Measurements from ENCODE around the gene COX14.

Gene COX14

DNA sequence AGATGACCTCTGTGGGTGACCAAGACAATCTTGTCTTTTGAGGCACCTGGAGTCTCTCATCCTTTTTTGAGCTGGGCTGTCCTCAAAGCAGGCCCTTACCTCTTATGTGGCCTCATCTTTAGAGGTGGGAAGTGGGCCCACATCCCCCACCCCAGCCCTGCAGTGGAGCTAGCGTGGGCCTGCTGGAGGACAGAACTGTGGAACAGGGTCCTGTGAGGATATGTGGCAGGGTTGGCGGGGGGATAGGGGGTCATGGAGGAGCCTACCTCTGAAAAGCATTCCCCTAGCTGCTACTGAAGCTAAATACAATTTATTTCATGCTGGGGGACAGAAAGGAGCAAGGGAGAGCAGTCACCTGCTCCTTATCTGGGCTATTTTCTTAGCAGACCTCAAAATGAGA is 8.7 kb upstream of the COX14 start:
- Histone ChIP-seq H3K27me3 (ENCODE audit: insufficient read depth, insufficient read length) (no peaks in the 10 kb centered on the region), H3K4me1 (ENCODE audit: insufficient read depth, insufficient read length) (peaks cover 9% of the 10 kb centered on the region), H3K9me3 (ENCODE audit: insufficient read depth, low read length) (no peaks in the 10 kb centered on the region), H3K9ac (ENCODE audit: insufficient read length, low read depth) (no peak overlapping the region), H3K4me3 (ENCODE audit: insufficient read length, low read depth) (no peak overlapping the region), H3K36me3 (ENCODE audit: insufficient read depth, insufficient read length, low read length) (peaks cover 37% of the 10 kb centered on the region)
- DNase-seq (ENCODE audit: low read depth, low spot score), result no peak
- TF ChIP-seq SUZ12 (IDR thresholded peaks at IDR 0.05; ENCODE audit: extremely low read depth, insufficient read depth, insufficient read length) (no peak), YY1 (IDR thresholded peaks at IDR 0.05; ENCODE audit: insufficient read depth, insufficient read length) (no peak), ZNF274 (IDR thresholded peaks at IDR 0.05; ENCODE audit: low read depth, low read length) (no peak)

DNA sequence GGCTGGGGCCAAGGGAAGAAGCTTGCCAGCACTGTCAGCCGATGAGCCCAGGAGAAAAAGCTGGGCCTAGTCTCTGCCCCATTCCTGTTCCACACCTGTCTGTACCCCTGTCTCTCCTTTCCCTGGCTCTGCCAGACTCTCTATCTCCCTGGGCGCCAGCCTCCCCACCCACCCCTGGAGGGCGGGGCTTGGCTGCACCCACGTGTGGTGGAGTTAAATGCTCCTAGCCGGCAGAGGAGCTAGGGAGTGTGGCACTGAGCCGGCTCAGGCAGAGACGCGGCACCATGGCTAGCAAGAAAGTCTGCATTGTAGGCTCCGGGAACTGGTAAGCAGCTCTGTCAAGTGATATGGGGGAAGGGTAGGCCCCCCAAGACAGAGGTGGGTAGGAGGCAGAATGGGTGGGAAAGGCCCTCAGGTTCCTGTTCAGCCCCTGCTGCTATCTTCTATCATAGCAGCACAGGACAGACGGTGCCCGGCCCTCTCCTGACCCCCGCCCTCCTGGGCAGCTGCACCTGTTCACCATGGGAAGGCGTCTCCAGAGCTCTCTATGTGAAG is 8.2 kb upstream of the COX14 start, which contains the start of gene GPD1:
GPD1 (plus strand) TSS at position 242 of the 555 bp plus-strand sequence; CDS start at position 285, 43 bp downstream.
- Histone ChIP-seq H3K27me3 (ENCODE audit: insufficient read depth, insufficient read length) (no peaks in the 10 kb centered on the region), H3K4me3 (ENCODE audit: insufficient read length, low read depth) (no peak within 1 kb of the TSS), H3K9me3 (ENCODE audit: insufficient read depth, low read length) (no peaks in the 10 kb centered on the region), H3K36me3 (ENCODE audit: insufficient read depth, insufficient read length, low read length) (peaks cover 32% of the 10 kb centered on the region), H3K4me1 (ENCODE audit: insufficient read depth, insufficient read length) (peaks cover 9% of the 10 kb centered on the region), H3K9ac (ENCODE audit: insufficient read length, low read depth) (no peak within 1 kb of the TSS)
- no peak for TF ChIP-seq SUZ12 (IDR thresholded peaks at IDR 0.05; ENCODE audit: extremely low read depth, insufficient read depth, insufficient read length)
- no peak for DNase-seq (ENCODE audit: low read depth, low spot score)

DNA sequence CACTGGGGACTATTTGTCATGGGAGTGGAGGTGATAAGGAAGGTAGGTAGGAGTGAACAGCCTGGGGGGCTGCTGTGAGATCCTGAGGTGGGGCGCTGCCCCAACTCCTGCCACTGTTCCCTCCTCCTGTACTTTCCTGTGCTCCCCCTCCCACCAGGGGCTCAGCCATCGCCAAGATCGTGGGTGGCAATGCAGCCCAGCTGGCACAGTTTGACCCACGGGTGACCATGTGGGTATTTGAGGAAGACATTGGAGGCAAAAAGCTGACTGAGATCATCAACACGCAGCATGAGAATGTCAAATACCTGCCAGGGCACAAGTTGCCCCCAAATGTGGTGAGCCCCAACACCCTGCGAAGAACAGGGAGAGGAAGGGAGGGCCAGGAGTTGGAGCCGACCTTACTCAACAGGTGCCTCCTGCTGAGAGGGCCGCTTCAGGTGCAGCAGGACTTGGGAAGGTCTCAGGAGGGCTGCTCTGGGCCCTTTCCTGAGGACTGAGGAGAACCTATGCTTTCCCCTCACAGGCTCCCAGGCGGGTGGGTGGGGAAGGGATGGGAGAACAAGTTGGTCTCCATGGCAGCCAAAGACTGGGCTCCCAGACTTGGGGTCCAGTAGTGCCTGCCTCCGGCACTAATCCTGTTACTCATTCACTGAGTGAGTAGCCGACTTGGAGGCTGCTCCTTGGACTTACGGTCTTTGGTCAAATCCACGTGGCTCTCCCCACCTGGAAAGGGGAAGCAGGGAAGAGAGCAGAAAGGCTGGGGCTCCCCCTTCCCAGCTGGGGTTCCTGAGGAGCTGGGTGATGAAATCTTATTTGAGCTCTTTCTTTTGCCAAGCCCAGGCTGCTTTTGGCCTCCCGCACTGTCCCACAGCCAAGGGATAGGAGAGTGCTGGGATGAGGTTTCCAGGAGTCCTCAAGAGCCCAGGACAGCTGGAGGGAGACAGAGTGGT is 7.3 kb upstream of the COX14 start:
- Histone ChIP-seq H3K36me3 (ENCODE audit: insufficient read depth, insufficient read length, low read length) (peaks cover 24% of the 10 kb centered on the region), H3K9ac (ENCODE audit: insufficient read length, low read depth) (no peak overlapping the region), H3K27me3 (ENCODE audit: insufficient read depth, insufficient read length) (no peaks in the 10 kb centered on the region), H3K4me3 (ENCODE audit: insufficient read length, low read depth) (no peak overlapping the region), H3K9me3 (ENCODE audit: insufficient read depth, low read length) (no peaks in the 10 kb centered on the region), H3K4me1 (ENCODE audit: insufficient read depth, insufficient read length) (peaks cover 12% of the 10 kb centered on the region)
- no peak for DNase-seq (ENCODE audit: low read depth, low spot score)
- no peak for TF ChIP-seq ZNF274 (IDR thresholded peaks at IDR 0.05; ENCODE audit: low read depth, low read length)
- TF ChIP-seq SUZ12 (IDR thresholded peaks at IDR 0.05; ENCODE audit: extremely low read depth, insufficient read depth, insufficient read length), result no peak
- TF ChIP-seq YY1 (IDR thresholded peaks at IDR 0.05; ENCODE audit: insufficient read depth, insufficient read length), result no peak

DNA sequence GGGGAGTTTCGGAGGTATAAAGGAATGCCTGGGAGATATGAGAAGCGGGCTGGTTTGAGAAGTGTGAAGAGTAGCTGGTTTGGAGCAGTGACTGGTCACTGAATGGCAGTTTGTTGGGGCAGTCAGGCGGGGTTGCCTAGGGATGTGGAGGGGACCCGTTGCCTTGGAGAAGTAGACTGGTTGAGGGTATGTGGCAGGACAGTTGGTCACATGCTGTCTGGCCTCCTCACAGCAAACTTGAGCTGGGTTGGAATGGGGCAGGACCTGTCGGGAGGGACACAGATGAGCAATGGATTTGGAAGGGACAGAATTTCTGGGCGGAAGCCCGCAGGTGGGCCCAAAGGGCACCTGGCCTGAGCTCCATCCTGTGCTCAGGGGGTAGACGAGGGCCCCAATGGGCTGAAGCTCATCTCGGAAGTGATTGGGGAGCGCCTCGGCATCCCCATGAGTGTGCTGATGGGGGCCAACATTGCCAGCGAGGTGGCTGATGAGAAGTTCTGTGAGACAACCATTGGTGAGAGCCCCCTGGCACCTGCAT is 6.1 kb upstream of the COX14 start:
- no peaks in the 10 kb centered on the region for H3K27me3 ChIP-seq (ENCODE audit: insufficient read depth, insufficient read length)
- DNase-seq (ENCODE audit: low read depth, low spot score), result no peak
- H3K4me3 ChIP-seq (ENCODE audit: insufficient read length, low read depth), result no peak overlapping the region

DNA sequence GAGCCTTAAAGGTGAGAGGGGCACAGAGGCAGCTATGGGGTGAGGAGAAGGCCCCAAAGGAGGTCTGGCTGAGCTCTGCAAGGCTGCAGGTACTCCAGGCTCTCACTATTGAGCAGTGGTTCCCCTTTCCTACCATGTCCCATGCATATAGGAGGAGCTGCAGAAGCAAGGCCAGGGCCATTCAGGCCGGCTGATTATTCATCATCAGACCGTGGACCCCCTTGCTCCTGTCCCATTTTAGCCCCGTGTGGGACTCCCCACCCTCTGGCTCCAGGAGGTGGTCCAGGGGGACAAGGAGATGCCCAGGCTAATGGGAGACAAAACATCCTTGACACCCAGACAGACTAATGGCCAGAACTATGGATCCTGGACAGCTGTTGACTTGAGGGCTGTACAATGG is 5.1 kb upstream of the COX14 start:
- DNase-seq (ENCODE audit: low read depth, low spot score), result no peak
- Histone ChIP-seq H3K36me3 (ENCODE audit: insufficient read depth, insufficient read length, low read length) (peaks cover 9% of the 10 kb centered on the region), H3K9me3 (ENCODE audit: insufficient read depth, low read length) (no peaks in the 10 kb centered on the region), H3K27me3 (ENCODE audit: insufficient read depth, insufficient read length) (no peaks in the 10 kb centered on the region), H3K4me1 (ENCODE audit: insufficient read depth, insufficient read length) (peaks cover 24% of the 10 kb centered on the region), H3K9ac (ENCODE audit: insufficient read length, low read depth) (no peak overlapping the region), H3K4me3 (ENCODE audit: insufficient read length, low read depth) (no peak overlapping the region)
- TF ChIP-seq SUZ12 (IDR thresholded peaks at IDR 0.05; ENCODE audit: extremely low read depth, insufficient read depth, insufficient read length) (no peak), YY1 (IDR thresholded peaks at IDR 0.05; ENCODE audit: insufficient read depth, insufficient read length) (no peak), ZNF274 (IDR thresholded peaks at IDR 0.05; ENCODE audit: low read depth, low read length) (no peak)

More for the DNA sequence above, 6.1 kb upstream of the COX14 start:
- no peak for TF ChIP-seq ZNF274 (IDR thresholded peaks at IDR 0.05; ENCODE audit: low read depth, low read length)
- peaks cover 11% of the 10 kb centered on the region for H3K36me3 ChIP-seq (ENCODE audit: insufficient read depth, insufficient read length, low read length)
- no peaks in the 10 kb centered on the region for H3K9me3 ChIP-seq (ENCODE audit: insufficient read depth, low read length)
- H3K4me1 ChIP-seq (ENCODE audit: insufficient read depth, insufficient read length), result peaks cover 22% of the 10 kb centered on the region
- no peak overlapping the region for H3K9ac ChIP-seq (ENCODE audit: insufficient read length, low read depth)

DNA sequence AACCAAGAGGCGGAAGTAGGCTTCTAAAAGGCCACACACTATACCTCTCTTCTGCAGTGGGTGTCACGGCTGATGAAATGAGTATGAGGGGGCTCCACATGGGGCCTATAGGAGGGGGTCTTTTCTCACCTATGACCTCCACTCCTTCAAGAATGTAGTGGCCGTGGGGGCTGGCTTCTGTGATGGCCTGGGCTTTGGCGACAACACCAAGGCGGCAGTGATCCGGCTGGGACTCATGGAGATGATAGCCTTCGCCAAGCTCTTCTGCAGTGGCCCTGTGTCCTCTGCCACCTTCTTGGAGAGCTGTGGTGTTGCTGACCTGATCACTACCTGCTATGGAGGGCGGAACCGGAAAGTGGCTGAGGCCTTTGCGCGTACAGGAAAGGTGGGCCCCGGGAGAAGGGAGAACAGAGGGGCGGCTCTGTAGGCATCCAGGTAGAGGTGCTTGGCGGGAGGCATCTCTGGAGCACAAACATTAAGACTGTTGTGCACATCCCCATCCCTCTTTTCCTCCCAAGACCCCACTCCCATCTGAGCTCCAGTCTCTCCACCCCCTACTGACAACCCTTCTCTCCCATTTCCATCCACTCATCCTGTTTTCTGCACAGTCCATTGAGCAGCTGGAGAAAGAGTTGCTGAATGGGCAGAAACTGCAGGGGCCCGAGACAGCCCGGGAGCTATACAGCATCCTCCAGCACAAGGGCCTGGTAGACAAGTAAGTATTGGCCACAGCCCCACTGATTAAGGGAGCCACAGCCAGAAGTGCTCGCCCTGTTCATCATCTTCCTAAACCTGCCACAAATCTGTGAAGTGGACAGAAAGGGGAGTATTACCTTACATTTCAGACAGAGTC is 4.4 kb upstream of the COX14 start:
- no peak for DNase-seq (ENCODE audit: low read depth, low spot score)
- no peaks in the 10 kb centered on the region for H3K9me3 ChIP-seq (ENCODE audit: insufficient read depth, low read length)
- no peaks in the 10 kb centered on the region for H3K27me3 ChIP-seq (ENCODE audit: insufficient read depth, insufficient read length)
- no peak overlapping the region for H3K4me3 ChIP-seq (ENCODE audit: insufficient read length, low read depth)
- H3K4me1 ChIP-seq (ENCODE audit: insufficient read depth, insufficient read length), result peaks cover 24% of the 10 kb centered on the region
- H3K36me3 ChIP-seq (ENCODE audit: insufficient read depth, insufficient read length, low read length), result peaks cover 2% of the 10 kb centered on the region
- TF ChIP-seq SUZ12 (IDR thresholded peaks at IDR 0.05; ENCODE audit: extremely low read depth, insufficient read depth, insufficient read length), result no peak
- no peak for TF ChIP-seq YY1 (IDR thresholded peaks at IDR 0.05; ENCODE audit: insufficient read depth, insufficient read length)
- TF ChIP-seq ZNF274 (IDR thresholded peaks at IDR 0.05; ENCODE audit: low read depth, low read length), result no peak
- H3K9ac ChIP-seq (ENCODE audit: insufficient read length, low read depth), result no peak overlapping the region

Data from NT2/D1 (cell line).